Uterus (tissue), 4 donors: ENCODE results near the gene CACNA1D. TPM values are rescaled to one million over a fixed set of nuclear protein-coding genes. Genes with fewer than 3 reads are reported as not detected.

ENCODE experiments used
- DNase-seq, 2 donors: peaks; one replicate each; pipeline ENCODE4 v3.0.0-alpha.2; 2019 to 2020
- H3K27ac ChIP-seq, 2 donors: fragments of 200-600 bp; sonication (generic); 1 replicate in 1 of 2; 2 replicates in 1 of 2; pipeline ENCODE4 v1.5.1; 2016 to 2018
- H3K27me3 ChIP-seq, 2 donors: fragments of 200-600 bp; sonication (generic); one replicate each; pipeline ENCODE4 v1.5.1; 2018 to 2019; ENCODE audit warnings: control low read depth in 1 of 2
- H3K36me3 ChIP-seq, 2 donors: fragments of 200-600 bp; sonication (generic); one replicate each; pipeline ENCODE4 v1.5.1; 2019; ENCODE audit warnings: control low read depth in 1 of 2
- H3K4me1 ChIP-seq, 2 donors: fragments of 200-600 bp; sonication (generic); one replicate each; pipeline ENCODE4 v1.5.1; 2018 to 2019; ENCODE audit warnings: control low read depth in 1 of 2
- H3K4me3 ChIP-seq, 2 donors: fragments of 200-600 bp; sonication (generic); 1 replicate in 1 of 2; 2 replicates in 1 of 2; pipeline ENCODE4 v1.5.1; 2018 to 2019; ENCODE audit warnings: mild to moderate bottlenecking in 1 of 2
- H3K9me3 ChIP-seq, 2 donors: fragments of 200-600 bp; sonication (generic); one replicate each; pipeline ENCODE4 v1.5.1; 2019; ENCODE audit warnings: control low read depth in 1 of 2
- POLR2A ChIP-seq, 2 donors: fragments of 450-650 bp; IDR thresholded peaks; one replicate each; pipeline ENCODE4 v1.6.1; 2016; ENCODE audit warnings: antibody characterized with exemption in 2 of 2, mild to moderate bottlenecking in 1 of 2, moderate library complexity in 1 of 2
- intact Hi-C: fragments of 100-400 bp; cut with DNase I; formaldehyde crosslinking; loops from one replicate; pipeline ENCODE4 v1.15.1; 2023; ENCODE audit warnings: low total_unique reads
- total RNA-seq, 4 donors: library from RNA; depleted of rRNA in 3 of 4; stranded (reverse); fragments of >200 nt in 3 of 4; gene quantifications; one replicate each; pipeline versions ENCODE4 v1.1.0 to v1.2.4, GENCODE V29; 2014 to 2023
- TF ChIP-seq, protein P1 (sequence below), 4 experiments: fragments of 200-600 bp in 2 of 4; fragments of 450-650 bp in 2 of 4; sonication (generic) in 2 of 4; IDR thresholded peaks; one replicate each; pipeline ENCODE4 v1.5.1; 2016 to 2019; ENCODE audit warnings: antibody characterized with exemption in 4 of 4, mild to moderate bottlenecking in 2 of 4, moderate library complexity in 1 of 4
- donor health status: DM: yes; HTN: yes; CAD: no.

CACNA1D gene
- total RNA-seq, 4 donors from 2014 or later: 0.88 to 97.5 (median 63.4) TPM

DNA sequence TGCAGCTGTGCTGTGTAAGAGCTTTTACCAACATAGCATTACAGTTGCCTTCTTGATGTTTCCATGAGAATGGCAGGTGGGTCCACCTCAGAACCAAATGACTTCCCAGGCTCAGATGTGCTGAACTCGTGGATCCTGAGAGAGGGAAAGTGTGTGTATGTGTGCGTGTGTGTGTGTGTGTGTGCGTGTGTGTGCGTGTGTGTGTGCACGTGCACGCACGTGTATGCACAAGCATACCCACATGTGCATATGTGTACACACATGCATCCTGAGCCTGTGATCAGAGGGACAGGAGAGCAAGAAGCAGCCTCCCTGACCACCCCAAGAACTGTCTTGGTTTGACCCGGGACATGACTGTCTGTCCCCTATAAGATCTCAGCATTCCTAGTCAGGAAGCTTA is 303.7 kb downstream of the CACNA1D start:
- Histone ChIP-seq H3K36me3 (no peaks in the 10 kb centered on the region), H3K4me3 (no peak overlapping the region), H3K9me3 (no peaks in the 10 kb centered on the region), H3K4me1 (peaks cover 0 to 6% of the 10 kb centered on the region in 2 donors), H3K27ac (no peak overlapping the region), H3K27me3 (no peaks in the 10 kb centered on the region)
- DNase-seq: no peak
- intact Hi-C loops: no loop called here
- TF ChIP-seq, protein P1, sequence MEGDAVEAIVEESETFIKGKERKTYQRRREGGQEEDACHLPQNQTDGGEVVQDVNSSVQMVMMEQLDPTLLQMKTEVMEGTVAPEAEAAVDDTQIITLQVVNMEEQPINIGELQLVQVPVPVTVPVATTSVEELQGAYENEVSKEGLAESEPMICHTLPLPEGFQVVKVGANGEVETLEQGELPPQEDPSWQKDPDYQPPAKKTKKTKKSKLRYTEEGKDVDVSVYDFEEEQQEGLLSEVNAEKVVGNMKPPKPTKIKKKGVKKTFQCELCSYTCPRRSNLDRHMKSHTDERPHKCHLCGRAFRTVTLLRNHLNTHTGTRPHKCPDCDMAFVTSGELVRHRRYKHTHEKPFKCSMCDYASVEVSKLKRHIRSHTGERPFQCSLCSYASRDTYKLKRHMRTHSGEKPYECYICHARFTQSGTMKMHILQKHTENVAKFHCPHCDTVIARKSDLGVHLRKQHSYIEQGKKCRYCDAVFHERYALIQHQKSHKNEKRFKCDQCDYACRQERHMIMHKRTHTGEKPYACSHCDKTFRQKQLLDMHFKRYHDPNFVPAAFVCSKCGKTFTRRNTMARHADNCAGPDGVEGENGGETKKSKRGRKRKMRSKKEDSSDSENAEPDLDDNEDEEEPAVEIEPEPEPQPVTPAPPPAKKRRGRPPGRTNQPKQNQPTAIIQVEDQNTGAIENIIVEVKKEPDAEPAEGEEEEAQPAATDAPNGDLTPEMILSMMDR (IDR thresholded peaks at IDR 0.05): no peak
- TF ChIP-seq POLR2A (IDR thresholded peaks at IDR 0.05): no peak

DNA sequence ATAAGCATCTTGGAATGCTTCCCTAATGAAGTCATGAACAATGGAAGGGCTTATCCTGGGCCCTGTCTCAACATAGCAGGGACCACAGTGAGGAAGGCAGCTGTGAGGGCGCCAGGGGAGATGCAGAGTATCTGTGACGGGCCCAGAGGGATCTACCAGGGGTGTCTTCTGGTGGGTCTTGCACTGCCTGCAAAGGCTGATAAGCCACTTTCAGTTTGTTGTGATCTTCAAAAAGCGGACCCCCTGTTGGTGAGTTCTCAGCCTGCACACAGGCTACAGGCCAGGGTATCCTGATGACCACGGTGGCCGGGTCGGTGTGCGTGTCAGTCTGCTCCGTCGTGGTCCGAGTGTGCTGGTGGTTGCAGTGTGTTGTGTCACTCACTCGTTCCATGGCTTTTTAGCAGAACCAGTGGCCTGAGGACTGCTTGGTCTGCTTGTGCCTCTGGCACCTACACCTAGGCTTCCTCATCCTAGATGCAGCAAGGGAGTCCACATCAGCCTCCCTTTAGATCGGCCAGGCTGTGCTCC is 305.0 kb downstream of the CACNA1D start:
- no peaks in the 10 kb centered on the region for H3K27me3 ChIP-seq
- TF ChIP-seq, protein P1 (IDR thresholded peaks at IDR 0.05): no peak
- TF ChIP-seq POLR2A (IDR thresholded peaks at IDR 0.05): no peak
- no peak overlapping the region for H3K4me3 ChIP-seq
- DNase-seq: no peak
- peaks cover 0 to 6% of the 10 kb centered on the region in 2 donors for H3K4me1 ChIP-seq
- no peak overlapping the region for H3K27ac ChIP-seq
- H3K9me3 ChIP-seq: no peaks in the 10 kb centered on the region
- intact Hi-C loops: no loop called here
- H3K36me3 ChIP-seq: no peaks in the 10 kb centered on the region

DNA sequence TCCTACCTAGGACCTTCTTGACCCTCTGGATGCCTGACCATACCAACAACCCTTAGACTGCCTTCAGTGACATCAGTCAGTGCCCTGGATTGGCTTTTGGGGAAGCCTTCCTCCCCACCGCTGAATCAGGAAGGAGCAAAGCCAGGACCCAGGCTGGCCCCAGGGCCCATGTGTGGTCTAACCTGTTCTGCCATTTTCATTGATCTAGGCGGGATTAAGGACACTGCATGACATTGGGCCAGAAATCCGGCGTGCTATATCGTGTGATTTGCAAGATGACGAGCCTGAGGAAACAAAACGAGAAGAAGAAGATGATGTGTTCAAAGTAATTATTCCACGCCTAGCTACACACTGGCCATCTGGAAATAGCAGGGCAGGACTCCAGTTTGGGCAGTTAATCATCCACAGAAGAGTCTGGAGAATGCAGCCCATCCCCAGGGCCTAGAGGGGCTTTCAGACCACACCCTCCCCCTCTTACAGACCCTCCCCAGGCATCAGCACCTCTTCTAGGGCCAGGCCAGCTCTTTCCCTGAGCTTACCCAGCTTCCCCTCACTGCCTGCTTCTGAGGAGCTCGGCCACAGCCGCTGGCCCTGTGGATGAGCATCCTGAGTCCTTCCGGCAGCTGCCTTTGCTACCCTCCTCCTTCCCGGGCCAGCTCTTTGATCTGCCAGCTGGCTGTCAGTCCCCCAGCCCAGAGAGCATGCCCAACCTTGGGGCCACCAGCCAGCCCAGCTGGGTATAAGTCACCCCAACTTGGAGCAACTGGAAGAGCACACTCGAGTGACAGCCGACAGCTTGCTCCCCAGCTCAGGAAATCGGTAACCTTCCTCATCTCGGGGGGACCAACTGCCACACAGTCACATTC is 305.9 kb downstream of the CACNA1D start:
- Histone ChIP-seq H3K27ac (no peak overlapping the region), H3K36me3 (no peaks in the 10 kb centered on the region), H3K9me3 (no peaks in the 10 kb centered on the region), H3K27me3 (no peaks in the 10 kb centered on the region), H3K4me3 (no peak overlapping the region), H3K4me1 (peaks cover 0 to 6% of the 10 kb centered on the region in 2 donors)
- no peak for DNase-seq
- no peak for TF ChIP-seq POLR2A (IDR thresholded peaks at IDR 0.05)
- TF ChIP-seq, protein P1 (IDR thresholded peaks at IDR 0.05): no peak
- intact Hi-C loops: no loop called here

DNA sequence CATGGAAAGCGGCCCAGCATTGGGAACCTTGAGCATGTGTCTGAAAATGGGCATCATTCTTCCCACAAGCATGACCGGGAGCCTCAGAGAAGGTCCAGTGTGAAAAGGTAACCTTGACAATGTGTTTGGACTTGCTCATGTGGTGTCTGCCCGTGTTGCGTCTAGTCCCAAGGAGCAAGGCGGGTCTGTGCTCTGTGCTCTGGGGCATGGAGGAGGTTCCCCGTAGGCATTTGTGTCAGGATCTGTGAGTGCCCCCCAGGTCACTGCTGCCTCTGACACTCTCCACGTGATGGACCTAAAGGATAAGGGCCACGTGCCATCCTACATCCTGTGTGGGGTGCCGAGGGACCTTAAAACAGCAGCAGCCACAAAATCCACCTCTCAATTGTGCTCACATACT is 306.9 kb downstream of the CACNA1D start:
- DNase-seq: no peak
- Histone ChIP-seq H3K4me3 (no peak overlapping the region), H3K27ac (no peak overlapping the region), H3K36me3 (no peaks in the 10 kb centered on the region), H3K27me3 (no peaks in the 10 kb centered on the region), H3K9me3 (no peaks in the 10 kb centered on the region), H3K4me1 (peaks cover 0 to 2% of the 10 kb centered on the region in 2 donors)
- intact Hi-C loops: no loop called here
- TF ChIP-seq, protein P1 (IDR thresholded peaks at IDR 0.05): no peak
- no peak for TF ChIP-seq POLR2A (IDR thresholded peaks at IDR 0.05)

DNA sequence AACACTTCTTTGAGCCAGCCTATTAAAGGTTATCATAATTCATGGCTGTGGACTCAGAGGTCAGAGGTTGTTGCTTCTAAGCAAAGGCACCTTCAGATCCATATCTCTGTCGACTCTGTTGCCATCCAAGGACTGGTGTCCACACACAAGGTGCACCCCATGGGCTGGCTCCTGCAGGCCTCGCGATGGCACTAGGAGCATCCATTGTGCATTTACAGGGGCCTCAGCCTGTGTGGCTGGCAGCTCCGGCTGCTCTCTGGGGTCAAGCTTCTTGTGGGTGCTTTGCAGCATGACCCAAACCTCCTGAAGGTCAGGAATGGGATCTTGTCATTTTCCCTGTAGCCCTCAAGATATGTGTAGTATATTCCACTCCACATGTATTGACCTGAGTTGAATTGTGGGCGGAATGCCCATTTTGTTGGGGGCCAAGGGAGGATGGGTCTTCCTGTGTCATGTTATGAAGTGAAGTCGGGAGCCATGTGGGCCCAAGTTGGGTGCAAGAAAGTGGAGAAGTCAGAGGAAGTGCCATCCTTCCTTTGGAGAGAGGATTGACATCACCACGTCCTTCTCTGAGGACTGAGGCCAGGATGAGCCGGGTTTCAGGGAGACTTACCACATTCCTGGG is 308.0 kb downstream of the CACNA1D start:
- Histone ChIP-seq H3K4me3 (no peak overlapping the region), H3K4me1 (no peaks in the 10 kb centered on the region), H3K27me3 (no peaks in the 10 kb centered on the region), H3K27ac (no peak overlapping the region), H3K36me3 (no peaks in the 10 kb centered on the region), H3K9me3 (no peaks in the 10 kb centered on the region)
- DNase-seq: no peak
- intact Hi-C loops: no loop called here
- TF ChIP-seq, protein P1 (IDR thresholded peaks at IDR 0.05): no peak
- TF ChIP-seq POLR2A (IDR thresholded peaks at IDR 0.05): no peak
